ENCODE measurements around the gene SLC12A7.

The SLC12A7 gene

DNA sequence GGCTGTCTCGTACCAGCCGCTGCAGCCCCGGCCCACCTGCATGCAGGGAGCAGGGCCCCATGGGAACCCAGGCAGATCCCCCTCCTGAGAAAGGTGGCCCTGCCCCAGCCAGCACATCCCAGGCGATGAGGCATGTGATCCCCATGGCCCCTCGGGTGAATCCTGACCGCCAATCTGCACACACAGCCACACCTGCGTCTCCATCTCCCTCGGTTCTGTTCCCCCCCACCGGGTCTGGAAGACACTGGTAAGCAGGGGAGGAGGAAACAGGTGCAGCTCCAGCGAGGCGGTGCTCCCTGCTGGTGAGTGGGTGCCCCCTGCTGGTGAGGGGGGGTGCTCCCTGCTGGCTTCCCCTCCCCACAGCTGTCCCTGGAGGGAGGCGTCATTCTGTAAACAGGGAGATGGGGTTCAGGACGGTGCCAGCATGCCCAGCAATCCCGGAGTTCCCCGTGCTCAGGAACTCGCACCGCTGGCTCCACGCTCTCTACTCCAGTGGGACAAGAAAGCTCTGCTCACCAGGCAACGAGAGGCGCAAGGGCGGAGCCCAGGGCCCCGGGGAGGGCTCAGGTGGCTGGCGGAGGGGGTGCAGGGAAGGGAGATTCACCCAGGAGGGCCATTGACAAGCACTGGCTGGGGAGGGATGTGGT, 28.4 kb upstream of the SLC12A7 start:
- Histone ChIP-seq H3K4me1 (ENCODE audit: control insufficient read depth, insufficient read depth, low read length) (peaks cover 4% of the 10 kb centered on the region; the same call in 1 of the 2 replicates), H3K36me3 (ENCODE audit: control insufficient read depth, insufficient read depth, low read length) (no peaks in the 10 kb centered on the region), H3K9ac (ENCODE audit: low read depth, low read length) (no peak overlapping the region), H3K27me3 (ENCODE audit: control insufficient read depth, insufficient read depth, low read length) (no peaks in the 10 kb centered on the region), H3K4me3 (ENCODE audit: low read depth, low read length) (no peak overlapping the region), H3K9me3 (ENCODE audit: control insufficient read depth, insufficient read depth, low read length) (no peaks in the 10 kb centered on the region), H3K27ac (ENCODE audit: low read depth, low read length) (no peak overlapping the region)

- no peaks in the 10 kb centered on the region for H3K36me3 ChIP-seq (ENCODE audit: control insufficient read depth, insufficient read depth, low read length)
- H3K27ac ChIP-seq (ENCODE audit: low read depth, low read length), result no peak overlapping the region
- no peaks in the 10 kb centered on the region for H3K9me3 ChIP-seq (ENCODE audit: control insufficient read depth, insufficient read depth, low read length)
- H3K4me1 ChIP-seq (ENCODE audit: control insufficient read depth, insufficient read depth, low read length), result peaks cover 4% of the 10 kb centered on the region; the same call in 1 of the 2 replicates
- H3K4me3 ChIP-seq (ENCODE audit: low read depth, low read length), result no peak overlapping the region
- no peaks in the 10 kb centered on the region for H3K27me3 ChIP-seq (ENCODE audit: control insufficient read depth, insufficient read depth, low read length)
- H3K9ac ChIP-seq (ENCODE audit: low read depth, low read length), result no peak overlapping the region
Observed at GRCh38 chr5:1139331-1140170, 27.7 kb upstream of the SLC12A7 start.

DNA sequence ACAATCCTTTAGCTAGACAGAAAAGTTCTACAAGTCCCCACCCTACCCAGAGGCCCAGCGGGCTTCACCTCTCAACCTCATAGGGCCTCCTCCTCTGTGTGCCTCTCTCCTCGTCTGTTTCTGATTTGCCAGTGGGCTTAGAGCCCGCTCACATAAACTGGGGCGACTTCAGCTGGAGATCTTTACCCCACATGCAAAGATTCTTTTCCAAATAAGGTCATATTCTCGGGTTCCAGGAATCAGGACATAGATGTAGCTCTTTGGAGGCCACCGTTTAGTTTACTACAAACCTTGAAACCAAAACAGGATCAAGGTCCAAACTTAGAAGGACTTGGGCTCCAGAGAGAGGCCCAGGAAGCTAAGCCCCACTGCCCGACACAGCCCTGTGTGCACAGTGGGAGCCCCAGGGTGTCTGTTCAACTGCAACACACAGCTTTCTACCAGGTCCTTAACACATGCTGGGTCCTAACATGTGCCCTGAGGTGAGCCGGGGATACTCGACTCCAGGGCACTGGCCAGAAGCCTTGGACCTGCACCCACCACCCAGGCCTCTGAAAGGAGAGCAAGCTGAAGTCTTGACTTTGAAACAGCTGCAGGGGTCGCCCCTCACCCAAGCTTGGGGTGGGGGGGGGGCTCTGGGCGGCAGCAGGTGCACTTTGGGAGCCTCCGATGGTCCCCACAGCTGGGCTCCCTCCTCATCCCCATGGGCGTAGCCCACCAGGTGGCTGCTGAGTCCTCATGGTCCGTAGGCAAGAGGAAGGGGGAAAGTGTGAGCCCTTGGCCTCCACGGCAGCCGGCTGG, 26.8 kb upstream of the SLC12A7 start:
- H3K9me3 ChIP-seq (ENCODE audit: control insufficient read depth, insufficient read depth, low read length), result no peaks in the 10 kb centered on the region
- no peaks in the 10 kb centered on the region for H3K27me3 ChIP-seq (ENCODE audit: control insufficient read depth, insufficient read depth, low read length)
- H3K9ac ChIP-seq (ENCODE audit: low read depth, low read length), result no peak overlapping the region
- no peak overlapping the region for H3K4me3 ChIP-seq (ENCODE audit: low read depth, low read length)
- H3K4me1 ChIP-seq (ENCODE audit: control insufficient read depth, insufficient read depth, low read length), result peaks cover 4% of the 10 kb centered on the region; the same call in 1 of the 2 replicates
- no peak overlapping the region for H3K27ac ChIP-seq (ENCODE audit: low read depth, low read length)
- no peaks in the 10 kb centered on the region for H3K36me3 ChIP-seq (ENCODE audit: control insufficient read depth, insufficient read depth, low read length)

DNA sequence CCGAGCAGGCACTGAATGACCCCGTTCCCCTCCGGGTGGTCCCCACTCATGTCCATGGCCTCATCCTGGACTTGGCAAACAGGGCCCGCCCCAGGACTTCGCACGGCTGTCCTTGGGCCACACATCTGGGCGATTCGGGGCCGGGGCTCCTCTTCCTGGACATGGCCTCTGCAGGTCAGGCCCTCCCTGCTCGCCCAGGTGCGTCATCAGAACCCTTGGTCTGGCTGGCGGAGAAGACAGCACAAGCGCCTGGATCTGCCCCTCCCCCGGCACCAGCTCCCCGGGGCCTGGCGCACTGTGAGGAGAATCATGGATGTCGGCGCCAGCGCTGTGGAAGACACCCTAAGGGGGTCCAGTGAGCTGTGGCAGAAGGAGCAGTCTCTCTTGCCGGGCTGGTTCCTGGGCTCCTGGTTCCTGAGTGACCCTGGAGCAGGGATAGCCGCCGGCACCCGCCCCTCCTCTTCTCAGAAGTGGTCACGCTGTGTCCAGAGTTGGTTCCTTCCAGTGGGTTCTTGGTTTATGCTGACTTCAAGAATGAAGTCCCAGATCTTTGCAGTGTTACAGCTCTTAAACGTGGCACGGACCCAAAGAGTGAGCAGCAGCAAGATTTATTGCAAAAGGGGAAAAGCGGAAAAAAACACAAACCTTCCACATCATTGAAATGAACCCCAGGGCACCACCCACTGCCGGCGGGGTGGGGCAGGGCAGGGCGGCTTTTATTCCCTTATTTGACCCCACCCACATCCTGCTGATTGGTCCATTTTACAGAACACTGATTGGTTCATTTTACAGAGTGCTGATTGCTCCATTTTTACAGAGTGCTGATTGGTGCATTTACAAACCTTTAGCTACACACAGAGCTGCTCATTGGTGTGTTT, 25.9 kb upstream of the SLC12A7 start:
- Histone ChIP-seq H3K9ac (ENCODE audit: low read depth, low read length) (no peak overlapping the region), H3K27ac (ENCODE audit: low read depth, low read length) (no peak overlapping the region), H3K4me1 (ENCODE audit: control insufficient read depth, insufficient read depth, low read length) (peaks cover 4% of the 10 kb centered on the region; the same call in 1 of the 2 replicates), H3K36me3 (ENCODE audit: control insufficient read depth, insufficient read depth, low read length) (no peaks in the 10 kb centered on the region), H3K9me3 (ENCODE audit: control insufficient read depth, insufficient read depth, low read length) (no peaks in the 10 kb centered on the region), H3K4me3 (ENCODE audit: low read depth, low read length) (no peak overlapping the region), H3K27me3 (ENCODE audit: control insufficient read depth, insufficient read depth, low read length) (no peaks in the 10 kb centered on the region)

- no peaks in the 10 kb centered on the region for H3K27me3 ChIP-seq (ENCODE audit: control insufficient read depth, insufficient read depth, low read length)
- no peak overlapping the region for H3K4me3 ChIP-seq (ENCODE audit: low read depth, low read length)
- H3K27ac ChIP-seq (ENCODE audit: low read depth, low read length), result no peak overlapping the region
- H3K9me3 ChIP-seq (ENCODE audit: control insufficient read depth, insufficient read depth, low read length), result no peaks in the 10 kb centered on the region
- no peaks in the 10 kb centered on the region for H3K36me3 ChIP-seq (ENCODE audit: control insufficient read depth, insufficient read depth, low read length)
- H3K4me1 ChIP-seq (ENCODE audit: control insufficient read depth, insufficient read depth, low read length), result peaks cover 4% of the 10 kb centered on the region; the same call in 1 of the 2 replicates
- H3K9ac ChIP-seq (ENCODE audit: low read depth, low read length), result no peak overlapping the region
Observed at GRCh38 chr5:1136814-1137213, 25.0 kb upstream of the SLC12A7 start.

GRCh38 chr5:1135696-1136525, 24.0 kb upstream of the SLC12A7 start:
- Histone ChIP-seq H3K4me3 (ENCODE audit: low read depth, low read length) (no peak overlapping the region), H3K4me1 (ENCODE audit: control insufficient read depth, insufficient read depth, low read length) (peaks cover 4% of the 10 kb centered on the region; the same call in 1 of the 2 replicates), H3K36me3 (ENCODE audit: control insufficient read depth, insufficient read depth, low read length) (no peaks in the 10 kb centered on the region), H3K27ac (ENCODE audit: low read depth, low read length) (no peak overlapping the region), H3K9ac (ENCODE audit: low read depth, low read length) (no peak overlapping the region), H3K9me3 (ENCODE audit: control insufficient read depth, insufficient read depth, low read length) (no peaks in the 10 kb centered on the region), H3K27me3 (ENCODE audit: control insufficient read depth, insufficient read depth, low read length) (no peaks in the 10 kb centered on the region)

DNA sequence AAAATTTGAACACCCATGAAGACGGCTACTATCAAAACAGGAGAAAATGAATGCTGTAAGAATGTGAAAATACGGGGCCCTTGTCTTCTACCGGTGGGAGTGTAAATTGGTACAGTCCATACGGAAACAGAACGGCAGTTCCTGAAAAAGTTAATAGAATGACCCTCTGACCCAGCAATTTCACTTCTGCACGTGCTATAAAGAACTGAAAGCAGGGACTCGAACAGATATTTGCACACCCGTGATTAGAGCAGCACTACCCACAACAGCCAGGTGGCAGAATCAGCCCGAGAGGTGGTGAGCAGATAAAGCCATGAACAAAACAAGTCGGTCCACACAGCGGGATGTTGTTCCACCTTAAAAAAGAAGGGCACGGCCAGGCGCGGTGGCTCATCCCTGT, 22.6 kb upstream of the SLC12A7 start:
- Histone ChIP-seq H3K27ac (ENCODE audit: low read depth, low read length) (no peak overlapping the region), H3K4me1 (ENCODE audit: control insufficient read depth, insufficient read depth, low read length) (no peaks in the 10 kb centered on the region), H3K9me3 (ENCODE audit: control insufficient read depth, insufficient read depth, low read length) (no peaks in the 10 kb centered on the region), H3K27me3 (ENCODE audit: control insufficient read depth, insufficient read depth, low read length) (no peaks in the 10 kb centered on the region), H3K9ac (ENCODE audit: low read depth, low read length) (no peak overlapping the region), H3K4me3 (ENCODE audit: low read depth, low read length) (no peak overlapping the region), H3K36me3 (ENCODE audit: control insufficient read depth, insufficient read depth, low read length) (no peaks in the 10 kb centered on the region)

DNA sequence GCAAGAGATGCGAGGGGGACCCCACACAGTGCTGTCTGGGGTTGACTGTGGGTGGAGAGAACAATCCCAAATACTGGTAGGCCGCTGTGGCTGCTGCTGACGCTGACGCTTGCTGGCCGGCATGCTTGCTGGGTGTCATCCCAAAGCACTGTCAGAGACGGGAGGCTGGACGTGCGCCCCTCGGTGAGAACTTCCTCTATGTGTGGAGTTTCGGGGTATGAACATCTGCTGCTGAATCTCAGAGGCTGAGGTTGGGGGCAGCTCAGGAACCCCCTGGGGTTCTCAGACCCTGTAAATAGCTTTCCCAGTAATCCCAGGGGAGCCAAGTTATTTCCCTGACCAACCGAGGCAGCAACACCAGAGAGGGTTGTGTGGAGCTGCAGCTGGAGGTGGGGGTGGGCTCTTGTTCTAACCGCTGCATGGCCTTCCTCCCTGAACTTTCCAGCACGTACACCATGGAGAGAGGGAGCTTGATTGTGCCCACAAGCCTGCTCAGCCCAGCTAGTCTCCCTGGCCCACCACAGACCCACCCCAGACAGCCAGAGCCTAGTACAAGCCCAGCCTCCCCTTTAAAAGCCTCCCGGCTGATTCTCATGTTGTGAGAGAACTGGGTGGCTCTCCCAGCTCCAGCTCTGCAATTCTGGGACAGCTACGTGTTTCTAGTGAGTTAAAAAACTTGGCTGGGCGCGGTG, 21.8 kb upstream of the SLC12A7 start:
- H3K4me1 ChIP-seq (ENCODE audit: control insufficient read depth, insufficient read depth, low read length), result no peaks in the 10 kb centered on the region
- H3K27ac ChIP-seq (ENCODE audit: low read depth, low read length), result no peak overlapping the region
- no peaks in the 10 kb centered on the region for H3K36me3 ChIP-seq (ENCODE audit: control insufficient read depth, insufficient read depth, low read length)
- H3K9me3 ChIP-seq (ENCODE audit: control insufficient read depth, insufficient read depth, low read length), result no peaks in the 10 kb centered on the region
- no peaks in the 10 kb centered on the region for H3K27me3 ChIP-seq (ENCODE audit: control insufficient read depth, insufficient read depth, low read length)
- no peak overlapping the region for H3K9ac ChIP-seq (ENCODE audit: low read depth, low read length)
- H3K4me3 ChIP-seq (ENCODE audit: low read depth, low read length), result no peak overlapping the region

- no peaks in the 10 kb centered on the region for H3K9me3 ChIP-seq (ENCODE audit: control insufficient read depth, insufficient read depth, low read length)
- H3K4me1 ChIP-seq (ENCODE audit: control insufficient read depth, insufficient read depth, low read length), result no peaks in the 10 kb centered on the region
- no peak overlapping the region for H3K4me3 ChIP-seq (ENCODE audit: low read depth, low read length)
- no peak overlapping the region for H3K27ac ChIP-seq (ENCODE audit: low read depth, low read length)
- no peak overlapping the region for H3K9ac ChIP-seq (ENCODE audit: low read depth, low read length)
- no peaks in the 10 kb centered on the region for H3K27me3 ChIP-seq (ENCODE audit: control insufficient read depth, insufficient read depth, low read length)
- no peaks in the 10 kb centered on the region for H3K36me3 ChIP-seq (ENCODE audit: control insufficient read depth, insufficient read depth, low read length)
Observed at GRCh38 chr5:1133108-1133507, 21.2 kb upstream of the SLC12A7 start.

All from HUES48 (cell line).